ENCODE measurements around the gene P2RX5.

P2RX5 gene

GRCh38 chr17:3679531-3680126 lies 16.3 kb downstream of the P2RX5 start:
- no peak for DNase-seq

- DNase-seq = no peak
Observed at GRCh38 chr17:3678821-3679530, 17.0 kb downstream of the P2RX5 start.

- DNase-seq = no peak
Observed at GRCh38 chr17:3678095-3678820, 17.7 kb downstream of the P2RX5 start.

DNA sequence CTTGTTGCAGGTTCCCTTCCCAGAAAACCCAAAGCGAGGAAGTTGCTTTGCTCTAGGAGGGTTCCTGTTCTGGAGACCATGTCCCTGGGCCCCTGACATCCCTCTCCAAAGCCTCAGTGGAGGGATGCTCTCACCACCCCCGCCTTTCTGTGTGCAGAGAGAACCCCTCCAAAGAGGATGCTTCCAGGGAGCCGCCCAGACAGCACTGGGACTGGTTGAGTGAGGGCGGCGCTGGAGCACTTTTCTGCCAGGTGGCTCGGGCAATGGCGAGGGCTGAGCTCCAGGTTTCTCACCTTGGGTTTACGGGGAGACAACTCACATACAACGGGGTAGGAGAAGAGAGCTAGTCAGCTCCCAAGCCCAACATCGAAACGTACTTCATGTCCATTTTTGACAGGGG lies 20.1 kb downstream of the P2RX5 start:
- DNase-seq = no peak

DNA sequence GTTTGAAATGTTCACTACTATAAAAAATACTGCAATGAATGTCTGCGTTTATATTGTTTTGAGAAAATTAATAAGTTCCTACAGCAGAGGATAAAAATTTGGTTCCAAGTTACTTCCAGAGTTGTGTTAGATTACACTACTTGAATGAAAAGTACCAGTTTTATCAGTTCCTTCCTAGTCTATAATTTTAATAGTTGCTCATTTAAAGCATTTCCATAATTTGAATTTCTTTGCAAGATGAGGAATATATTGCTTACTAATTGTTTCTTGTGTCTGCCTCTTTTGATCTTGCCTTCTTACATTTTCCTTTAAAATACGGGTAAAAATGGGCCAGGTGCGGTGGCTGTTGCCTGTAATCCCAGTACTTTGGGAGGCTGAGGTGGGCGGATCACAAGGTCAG lies 23.4 kb downstream of the P2RX5 start:
- DNase-seq = no peak

- DNase-seq = no peak
Observed at GRCh38 chr17:3669548-3669947, 26.4 kb downstream of the P2RX5 start.

DNA sequence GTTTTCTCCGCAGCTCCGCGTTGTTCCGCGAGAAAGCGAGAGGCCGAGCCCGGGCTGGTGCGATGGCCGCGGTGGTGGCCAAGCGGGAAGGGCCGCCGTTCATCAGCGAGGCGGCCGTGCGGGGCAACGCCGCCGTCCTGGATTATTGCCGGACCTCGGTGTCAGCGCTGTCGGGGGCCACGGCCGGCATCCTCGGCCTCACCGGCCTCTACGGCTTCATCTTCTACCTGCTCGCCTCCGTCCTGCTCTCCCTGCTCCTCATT lies 26.9 kb downstream of the P2RX5 start:
- DNase-seq = no peak

GRCh38 chr17:3668279-3669084 lies 27.5 kb downstream of the P2RX5 start, which contains the start of the genes EMC6 and TAX1BP3:
Gene EMC6, plus strand, starts transcription at chr17:3668812. Its CDS starts 335 bp downstream, at chr17:3669147.
Gene TAX1BP3, minus strand, starts transcription at chr17:3668578. Its CDS starts 52 bp downstream, at chr17:3668526.
- peak; percentile 65 to 82 for DNase-seq

- DNase-seq = no peak
Observed at GRCh38 chr17:3667366-3668278, 28.3 kb downstream of the P2RX5 start.

GRCh38 chr17:3666516-3666915 lies 29.4 kb downstream of the P2RX5 start:
- no peak for DNase-seq

- DNase-seq = no peak
Observed at GRCh38 chr17:3665834-3666233, 30.1 kb downstream of the P2RX5 start.

DNA sequence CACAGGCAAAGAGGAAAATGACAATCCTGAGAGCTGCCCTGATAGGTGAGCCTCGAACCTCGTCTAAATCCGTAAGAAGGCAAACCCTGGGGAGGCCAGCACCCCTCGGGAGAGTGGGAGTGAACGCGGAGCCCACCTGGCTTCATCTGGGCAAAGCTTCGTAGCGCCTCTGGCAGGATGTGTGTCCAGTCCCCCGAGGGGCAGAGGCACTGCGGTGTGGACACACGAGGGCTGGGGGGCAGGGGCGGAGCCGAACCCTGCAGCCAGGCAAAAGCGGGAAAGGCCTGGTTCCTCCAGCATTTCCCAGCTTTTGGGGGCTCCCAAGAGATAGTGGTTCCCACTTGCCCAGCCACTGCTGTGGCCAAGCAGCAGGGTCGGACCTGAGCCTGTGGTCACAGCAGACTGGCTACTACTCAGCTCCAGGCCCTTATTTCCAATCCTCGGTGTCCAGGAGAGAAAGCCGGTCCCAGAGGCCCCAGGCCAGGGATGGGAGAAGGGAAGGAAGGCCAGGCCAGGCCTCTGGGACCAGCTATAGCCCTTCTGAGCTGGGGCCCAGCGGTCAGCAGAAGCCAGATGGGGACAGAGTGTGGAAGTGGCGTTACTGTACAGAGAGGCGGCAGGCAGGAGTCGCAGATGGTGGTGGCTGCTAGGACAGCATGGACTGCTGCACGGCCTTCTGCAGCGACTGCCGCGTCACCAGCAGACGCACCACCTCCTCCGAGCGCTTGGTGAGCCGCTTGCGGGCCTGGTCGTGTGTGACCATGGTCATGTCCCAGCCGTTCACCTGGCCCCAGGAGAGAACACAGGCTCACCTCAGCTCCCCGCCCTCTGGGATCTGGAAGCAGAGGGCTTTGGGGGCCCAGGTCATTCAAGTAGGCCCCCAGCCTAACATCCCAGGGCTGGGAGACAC lies 32.6 kb downstream of the P2RX5 start:
- no peak for DNase-seq

- DNase-seq = no peak
Observed at GRCh38 chr17:3660311-3660891, 35.6 kb downstream of the P2RX5 start.

DNA sequence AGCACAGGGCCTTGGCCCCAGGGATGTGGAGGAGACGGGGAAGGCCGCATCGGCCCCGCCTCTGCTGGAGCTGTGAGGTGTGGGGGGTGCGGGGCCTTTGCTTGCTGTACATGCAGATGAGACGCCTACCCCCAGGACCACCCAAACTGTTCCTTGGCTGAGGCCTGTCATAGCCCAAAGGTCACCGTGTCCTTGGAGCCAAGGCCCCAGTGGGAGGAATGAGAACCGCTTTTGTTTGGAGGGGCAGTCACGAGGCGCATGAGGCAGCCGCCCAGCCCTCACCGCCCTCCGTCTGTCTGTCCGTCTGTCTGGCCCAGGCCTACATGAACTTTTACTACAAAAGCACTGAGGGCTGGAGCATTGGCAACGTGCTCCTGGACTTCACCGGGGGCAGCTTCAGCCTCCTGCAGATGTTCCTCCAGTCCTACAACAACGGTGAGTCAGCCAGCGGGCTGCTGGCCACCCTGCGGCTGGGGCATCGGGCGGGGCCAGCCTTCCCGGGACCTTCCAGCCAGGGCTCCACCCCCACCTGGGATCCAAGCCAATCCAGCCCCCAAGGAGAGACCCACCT lies 36.3 kb downstream of the P2RX5 start:
- DNase-seq = no peak

DNA sequence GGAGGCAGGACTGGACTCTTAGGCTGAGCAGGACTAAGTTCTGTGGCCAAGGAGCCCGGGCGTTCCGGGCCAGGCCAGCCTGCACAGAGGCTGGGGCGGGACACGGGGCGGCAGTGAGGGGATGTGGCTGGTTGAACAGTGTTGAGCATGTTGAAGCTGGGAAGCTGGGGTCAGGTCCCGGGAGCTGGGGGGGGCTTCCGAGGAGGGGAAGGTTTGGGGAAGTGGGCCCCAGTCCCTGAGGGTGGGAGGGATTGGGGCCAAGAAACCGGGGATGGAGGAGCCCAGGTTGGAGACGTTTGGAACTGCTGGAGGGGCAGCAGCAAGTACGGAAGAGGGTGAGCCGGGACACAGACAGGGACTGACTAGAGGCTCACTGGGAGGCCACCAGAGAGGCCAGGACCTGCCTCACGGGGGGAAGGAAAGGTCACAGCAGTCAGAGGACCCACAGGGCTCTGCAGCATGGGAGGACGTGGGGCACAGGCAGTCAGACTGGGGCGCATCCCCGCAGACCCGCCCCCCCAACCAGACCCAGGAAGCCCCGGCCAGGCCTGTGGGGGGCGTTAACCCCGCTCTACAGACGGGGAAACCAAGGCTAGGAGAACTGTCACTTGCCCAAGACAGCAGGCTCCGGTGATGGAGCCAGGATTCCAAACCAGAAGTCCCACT lies 37.0 kb downstream of the P2RX5 start:
- DNase-seq = no peak

DNA sequence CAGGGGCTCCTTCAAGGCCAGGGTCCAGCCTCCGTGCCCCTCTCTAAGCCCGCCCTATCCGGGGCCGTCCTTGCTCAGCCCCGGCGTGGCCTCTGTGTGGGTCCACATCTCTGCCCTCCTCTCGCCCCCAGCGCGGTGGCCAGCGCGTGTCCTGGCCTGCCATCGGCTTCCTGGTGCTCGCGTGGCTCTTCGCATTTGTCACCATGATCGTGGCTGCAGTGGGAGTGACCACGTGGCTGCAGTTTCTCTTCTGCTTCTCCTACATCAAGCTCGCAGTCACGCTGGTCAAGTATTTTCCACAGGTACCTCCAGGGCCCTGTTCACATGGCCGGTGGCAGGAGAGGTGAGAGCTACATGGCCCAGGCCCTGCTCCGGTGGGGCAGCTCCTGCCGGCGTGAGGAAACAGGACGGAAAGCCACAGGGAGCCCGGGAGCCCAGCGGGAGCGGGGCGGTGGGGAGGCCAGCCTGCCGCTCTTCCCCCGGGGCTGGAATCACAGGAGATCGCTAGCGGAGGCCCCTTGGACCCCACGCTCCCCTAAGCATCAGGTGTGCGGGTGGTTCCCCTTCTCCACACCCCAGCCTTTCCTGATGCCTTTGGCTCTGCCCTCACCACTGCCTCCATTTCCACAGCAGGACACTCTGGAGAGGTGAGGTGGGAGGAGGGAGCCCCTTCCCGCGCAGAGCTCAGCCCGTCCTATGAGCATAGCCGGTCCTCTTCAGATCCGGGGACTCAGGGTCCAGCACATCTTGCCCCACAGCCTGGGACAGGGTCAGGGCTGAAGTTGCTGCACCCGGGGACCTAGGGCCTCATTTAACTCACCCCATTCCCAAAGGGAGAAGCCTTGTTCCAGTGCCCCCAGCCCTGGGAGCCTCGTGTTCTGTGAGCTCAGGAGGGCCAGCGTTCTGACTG lies 37.8 kb downstream of the P2RX5 start:
- DNase-seq = no peak

DNA sequence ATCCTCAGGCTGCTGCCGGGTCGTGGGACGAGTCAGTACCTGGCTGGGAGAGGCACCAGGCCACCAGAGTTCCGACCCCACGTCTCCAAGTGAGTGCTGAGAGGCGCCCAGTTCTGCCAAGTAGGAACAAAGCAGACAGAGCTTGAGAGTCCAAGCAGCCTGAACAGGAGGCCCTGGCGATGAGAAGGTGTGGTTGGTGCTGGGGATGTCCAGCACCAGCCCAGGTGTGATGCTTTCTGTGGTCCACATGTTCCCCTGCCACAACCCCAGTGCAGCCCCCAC lies 38.4 kb downstream of the P2RX5 start:
- no peak for DNase-seq

DNA sequence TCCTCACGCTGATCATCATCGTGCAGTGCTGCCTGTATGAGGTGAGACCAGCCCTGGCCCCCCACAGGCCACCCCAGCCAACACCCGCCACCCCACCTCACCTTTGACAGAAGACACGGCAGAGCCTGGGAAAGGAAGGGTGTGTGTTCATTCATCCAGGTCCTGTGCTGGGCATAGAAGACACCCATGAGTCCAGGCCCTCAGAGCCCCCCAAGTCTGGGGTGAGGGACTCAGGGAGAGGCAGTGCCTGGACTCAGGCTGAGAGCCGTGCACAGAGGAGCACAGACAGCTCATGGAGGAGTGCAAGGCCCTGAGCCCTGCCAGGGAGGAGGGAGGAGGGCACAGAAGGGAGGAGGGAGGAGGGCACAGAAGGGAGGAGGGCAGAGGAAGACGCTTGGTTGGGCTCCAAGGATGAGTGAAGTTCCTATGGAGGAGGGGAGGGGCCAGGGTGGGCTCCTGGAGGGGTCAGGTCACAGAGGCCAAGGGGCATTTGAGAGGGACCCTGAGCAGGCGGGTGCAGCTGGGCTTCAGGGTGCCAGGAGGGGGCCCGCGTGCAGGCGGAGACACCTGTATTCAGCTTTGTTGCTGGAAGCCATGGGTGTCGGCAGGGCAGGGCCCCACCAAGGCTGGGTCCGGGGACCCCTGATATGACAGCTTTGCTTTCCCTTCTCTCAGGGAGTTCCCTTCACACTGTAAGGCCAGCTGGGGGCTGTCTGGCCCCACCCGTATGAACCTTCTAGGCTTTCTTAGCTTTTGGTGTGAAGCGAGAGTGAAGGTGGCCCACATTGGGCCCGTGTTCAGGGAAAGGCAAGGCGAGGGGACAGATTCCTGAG lies 39.0 kb downstream of the P2RX5 start:
- no peak for DNase-seq

Measured in AML-193 (cell line).